VCaP (cell line): ENCODE results near the gene AGBL1.

Experiments used
- H3K27ac ChIP-seq: fragments of 450-650 bp; 2 replicates; pipeline ENCODE4 v1.5.1; 2017
- TF ChIP-seq, protein P1 (sequence below): fragments of 450-650 bp; conservative IDR thresholded peaks from 2 replicates; pipeline ENCODE4 v1.5.1; 2017; ENCODE audit warnings: mild to moderate bottlenecking, moderate library complexity

Gene AGBL1

DNA sequence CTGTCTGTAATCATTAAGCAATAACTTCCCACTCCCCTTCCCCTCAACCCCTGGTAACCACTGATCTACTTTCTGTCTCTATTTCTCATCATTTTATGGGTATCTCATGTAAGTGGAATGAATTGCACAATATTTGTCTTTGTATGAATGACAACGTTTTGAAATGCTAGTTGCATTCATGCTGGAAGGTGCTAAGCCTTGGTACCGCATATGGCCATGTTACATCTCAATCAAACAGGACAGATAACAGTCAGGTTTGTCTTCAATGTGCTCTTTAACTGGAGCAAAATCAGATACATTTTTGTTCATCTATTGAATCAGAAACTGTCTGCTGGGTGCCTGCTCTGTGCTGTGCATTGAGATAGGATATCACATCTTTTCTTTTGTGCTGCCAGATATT is 134.2 kb downstream of the AGBL1 start:
- TF ChIP-seq, protein P1, sequence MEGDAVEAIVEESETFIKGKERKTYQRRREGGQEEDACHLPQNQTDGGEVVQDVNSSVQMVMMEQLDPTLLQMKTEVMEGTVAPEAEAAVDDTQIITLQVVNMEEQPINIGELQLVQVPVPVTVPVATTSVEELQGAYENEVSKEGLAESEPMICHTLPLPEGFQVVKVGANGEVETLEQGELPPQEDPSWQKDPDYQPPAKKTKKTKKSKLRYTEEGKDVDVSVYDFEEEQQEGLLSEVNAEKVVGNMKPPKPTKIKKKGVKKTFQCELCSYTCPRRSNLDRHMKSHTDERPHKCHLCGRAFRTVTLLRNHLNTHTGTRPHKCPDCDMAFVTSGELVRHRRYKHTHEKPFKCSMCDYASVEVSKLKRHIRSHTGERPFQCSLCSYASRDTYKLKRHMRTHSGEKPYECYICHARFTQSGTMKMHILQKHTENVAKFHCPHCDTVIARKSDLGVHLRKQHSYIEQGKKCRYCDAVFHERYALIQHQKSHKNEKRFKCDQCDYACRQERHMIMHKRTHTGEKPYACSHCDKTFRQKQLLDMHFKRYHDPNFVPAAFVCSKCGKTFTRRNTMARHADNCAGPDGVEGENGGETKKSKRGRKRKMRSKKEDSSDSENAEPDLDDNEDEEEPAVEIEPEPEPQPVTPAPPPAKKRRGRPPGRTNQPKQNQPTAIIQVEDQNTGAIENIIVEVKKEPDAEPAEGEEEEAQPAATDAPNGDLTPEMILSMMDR: no peak

DNA sequence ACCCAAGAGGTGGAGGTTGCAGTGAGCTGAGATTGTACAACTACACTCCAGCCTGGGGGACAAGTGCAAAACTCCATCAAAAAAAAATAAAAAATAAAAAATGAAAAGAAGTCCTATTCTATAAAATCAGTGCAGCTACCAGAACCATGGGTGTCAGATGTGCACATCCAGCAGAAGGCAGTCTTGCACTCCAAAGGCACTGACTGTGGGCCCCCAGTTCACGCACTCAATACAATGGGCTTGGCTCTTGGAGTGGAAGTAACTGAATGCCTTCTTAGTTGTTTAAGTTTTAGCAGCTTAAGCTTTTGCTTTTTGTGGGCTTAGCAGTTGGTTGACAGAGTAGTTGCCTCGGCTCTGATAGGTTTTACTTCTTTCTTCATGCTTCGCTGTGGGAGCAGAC is 141.4 kb downstream of the AGBL1 start:
- TF ChIP-seq, protein P1: no peak
- no peak overlapping the region for H3K27ac ChIP-seq

More for the DNA sequence above, 134.2 kb downstream of the AGBL1 start:
- no peak overlapping the region for H3K27ac ChIP-seq

DNA sequence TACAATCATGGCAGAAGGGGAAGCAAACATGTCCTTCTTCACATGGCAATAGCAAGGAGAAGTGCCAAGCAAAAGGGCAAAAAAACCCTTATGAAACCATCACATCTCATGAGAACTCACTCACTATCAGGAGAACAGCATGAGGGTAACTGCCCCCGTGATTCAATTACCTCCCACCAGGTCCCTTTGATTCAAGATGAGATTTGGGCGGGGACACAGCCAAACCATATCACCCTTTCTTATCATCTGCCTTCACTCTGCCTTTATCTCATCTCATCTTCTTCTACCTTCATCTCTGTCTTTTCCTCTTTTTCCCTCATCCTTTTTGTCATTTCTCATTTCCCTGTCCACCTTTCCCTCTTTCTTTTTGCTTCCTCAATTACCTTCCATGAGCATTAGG is 149.6 kb downstream of the AGBL1 start:
- no peak overlapping the region for H3K27ac ChIP-seq
- TF ChIP-seq, protein P1: no peak

DNA sequence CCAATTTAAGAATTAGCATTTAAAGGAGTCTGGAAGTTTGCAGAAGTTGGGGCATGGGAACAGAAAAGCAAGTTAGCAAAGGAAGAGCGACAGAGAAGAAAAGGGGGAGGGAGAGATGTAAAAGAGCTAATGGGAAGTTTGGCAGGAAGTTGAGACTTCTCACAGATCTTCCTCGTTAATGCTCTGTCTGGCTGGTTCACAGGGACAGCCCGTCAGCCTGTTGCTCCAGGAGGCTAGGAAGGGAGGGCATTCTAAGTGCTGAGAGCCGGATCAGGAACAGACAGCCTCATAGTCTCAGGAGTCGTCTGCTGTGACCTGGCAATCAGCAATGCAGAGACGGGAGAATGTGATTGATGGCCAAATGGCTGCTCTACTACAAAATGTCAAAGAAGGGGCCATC is 150.3 kb downstream of the AGBL1 start:
- TF ChIP-seq, protein P1: no peak
- no peak overlapping the region for H3K27ac ChIP-seq

DNA sequence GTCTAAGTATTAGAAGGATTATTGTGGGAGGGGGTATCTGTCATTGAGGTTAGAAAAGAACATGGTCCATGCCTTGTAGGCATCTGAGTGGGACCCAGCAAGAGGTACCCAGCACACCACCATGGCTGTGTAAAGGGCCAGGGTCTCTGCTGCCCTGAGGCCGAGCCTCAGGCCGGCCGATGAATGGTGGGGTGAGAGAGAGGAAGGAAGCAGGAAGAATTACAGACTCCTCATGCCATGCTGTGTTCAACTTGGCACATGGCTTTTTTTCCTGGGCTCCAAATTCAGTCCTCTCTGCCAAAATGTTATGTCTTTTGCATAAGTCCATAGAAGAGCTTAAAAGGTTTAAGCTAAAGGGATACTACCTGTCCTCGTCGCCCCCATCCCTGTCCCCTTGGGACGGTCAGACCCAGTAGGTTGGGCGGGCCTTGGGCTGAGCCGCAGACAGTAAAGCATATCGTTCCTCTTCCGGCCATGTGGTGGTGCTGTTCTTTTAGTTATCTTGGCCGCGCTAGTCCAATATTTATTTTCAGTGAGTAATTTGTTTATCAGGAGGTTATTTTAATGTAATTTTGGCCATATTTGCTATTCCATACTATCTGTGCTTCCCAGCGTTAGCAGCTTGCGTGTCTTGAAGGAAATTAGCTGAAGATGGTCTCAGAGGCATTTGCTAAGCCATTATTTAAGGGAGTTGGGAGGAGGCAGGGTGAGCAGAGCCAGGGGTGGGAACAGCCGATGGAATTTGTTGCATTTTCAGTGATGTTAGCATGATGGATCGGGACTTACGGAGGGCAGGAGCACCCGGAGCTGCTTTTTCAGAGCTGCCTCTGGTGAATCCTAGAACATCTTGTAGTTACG is 152.4 kb downstream of the AGBL1 start:
- TF ChIP-seq, protein P1: peak; percentile 87
- peak overlapping the region; percentile 54; the same call in 1 of the 2 replicates for H3K27ac ChIP-seq

DNA sequence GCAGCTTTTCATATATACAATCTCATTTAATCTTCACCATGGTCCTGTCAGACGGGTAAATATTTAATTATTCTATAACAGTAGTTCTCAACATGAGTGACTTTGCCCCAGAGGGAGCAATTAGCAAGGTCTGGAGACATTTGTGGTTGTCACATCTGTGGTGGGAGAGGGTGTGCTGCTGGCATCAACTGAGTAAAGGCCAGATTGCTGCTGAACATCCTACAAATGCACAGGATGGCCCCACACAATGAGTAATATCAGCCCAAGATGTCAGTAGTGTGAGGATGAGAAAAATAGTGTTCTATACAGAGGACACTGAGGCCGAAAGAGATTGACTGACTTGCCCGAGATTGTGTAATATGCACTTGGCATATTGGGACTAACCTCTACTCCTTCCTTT is 156.0 kb downstream of the AGBL1 start:
- TF ChIP-seq, protein P1: no peak
- H3K27ac ChIP-seq: no peak overlapping the region

DNA sequence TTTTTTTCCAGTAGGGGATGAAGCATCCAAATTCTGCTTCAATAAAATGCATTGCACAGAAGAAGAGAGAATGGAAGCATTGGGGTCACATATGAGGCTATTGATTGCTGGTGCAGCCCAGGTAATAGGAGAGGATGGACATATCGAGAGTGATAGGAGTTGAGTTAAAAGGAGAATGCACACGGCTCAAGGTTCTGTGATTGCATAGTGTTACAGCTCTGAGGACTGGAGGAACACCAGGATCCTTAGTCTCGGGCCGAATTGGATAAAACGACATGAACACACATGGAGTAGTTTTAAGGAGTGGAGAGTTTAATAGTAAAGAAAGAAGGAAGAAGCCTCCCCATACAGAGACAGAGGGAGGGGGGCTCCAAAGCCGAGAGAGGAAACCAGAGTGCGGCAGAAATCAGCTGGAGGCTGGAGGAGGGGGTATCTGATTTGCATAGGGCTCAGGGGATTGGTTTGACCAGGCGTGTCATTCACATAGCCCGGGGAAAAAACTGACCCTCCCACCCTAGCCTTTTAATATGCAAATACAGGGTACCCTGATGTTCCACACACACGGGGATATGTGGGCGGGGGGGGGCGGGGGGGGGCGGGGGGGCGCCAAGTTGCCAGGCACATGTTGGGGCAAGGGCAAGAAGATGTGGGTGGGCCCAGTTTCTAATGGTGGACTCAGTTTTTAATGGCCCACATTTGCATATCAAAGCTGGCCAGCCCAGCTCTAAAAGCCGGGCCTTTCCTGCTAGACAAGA is 156.9 kb downstream of the AGBL1 start:
- H3K27ac ChIP-seq: no peak overlapping the region
- TF ChIP-seq, protein P1: no peak
